Muscle layer of colon (tissue), 2 donors: ENCODE data around the gene KIAA0930.

ENCODE experiments used
- H3K27ac ChIP-seq: one replicate; pipeline ENCODE4 v1.7.0; 2013; ENCODE audit warnings: low read depth, mild to moderate bottlenecking, low read length, moderate library complexity
- H3K27me3 ChIP-seq, 2 donors: one replicate each; pipeline ENCODE4 v1.7.0; 2013; ENCODE audit warnings: low read length in 2 of 2, mild to moderate bottlenecking in 2 of 2; ENCODE audit not compliant: insufficient read depth in 2 of 2, control insufficient read depth in 1 of 2
- H3K36me3 ChIP-seq: one replicate; pipeline ENCODE4 v1.7.0; 2013; ENCODE audit warnings: mild to moderate bottlenecking, low read length; ENCODE audit not compliant: insufficient read depth
- H3K4me1 ChIP-seq: one replicate; pipeline ENCODE4 v1.7.0; 2013; ENCODE audit warnings: mild to moderate bottlenecking, low read length; ENCODE audit not compliant: insufficient read depth
- H3K4me3 ChIP-seq, 2 donors: one replicate each; pipeline ENCODE4 v1.7.0; 2013; ENCODE audit warnings: low read length in 2 of 2, low read depth in 1 of 2, mild to moderate bottlenecking in 1 of 2, moderate library complexity in 1 of 2
- H3K9ac ChIP-seq: one replicate; pipeline ENCODE4 v1.7.0; 2013; ENCODE audit warnings: low read length
- H3K9me3 ChIP-seq: one replicate; pipeline ENCODE4 v1.7.0; 2013; ENCODE audit warnings: mild to moderate bottlenecking, low read length
- donor health status: abdominal sarcoma.
- donor health status: Adenocarcinoma of cecum.

The KIAA0930 gene

GRCh38 chr22:45221201-45221600 lies 19.5 kb downstream of the KIAA0930 start:
- no peak overlapping the region for H3K4me3 ChIP-seq
- no peaks in the 10 kb centered on the region for H3K27me3 ChIP-seq
- no peak overlapping the region for H3K9ac ChIP-seq
- H3K36me3 ChIP-seq: no peaks in the 10 kb centered on the region
- no peak overlapping the region for H3K27ac ChIP-seq
- H3K9me3 ChIP-seq: no peaks in the 10 kb centered on the region
- H3K4me1 ChIP-seq: peaks cover 13% of the 10 kb centered on the region

- H3K9me3 ChIP-seq: no peaks in the 10 kb centered on the region
- no peak overlapping the region for H3K4me3 ChIP-seq
- no peak overlapping the region for H3K27ac ChIP-seq
- H3K36me3 ChIP-seq: no peaks in the 10 kb centered on the region
- H3K27me3 ChIP-seq: no peaks in the 10 kb centered on the region
- peaks cover 7% of the 10 kb centered on the region for H3K4me1 ChIP-seq
- no peak overlapping the region for H3K9ac ChIP-seq
Measured at GRCh38 chr22:45218976-45219375, 21.7 kb downstream of the KIAA0930 start.

GRCh38 chr22:45217806-45218205 lies 22.9 kb downstream of the KIAA0930 start:
- Histone ChIP-seq H3K4me3 (no peak overlapping the region), H3K9ac (no peak overlapping the region), H3K9me3 (no peaks in the 10 kb centered on the region), H3K36me3 (no peaks in the 10 kb centered on the region), H3K4me1 (peaks cover 14% of the 10 kb centered on the region), H3K27me3 (no peaks in the 10 kb centered on the region), H3K27ac (no peak overlapping the region)

GRCh38 chr22:45217345-45217744 lies 23.3 kb downstream of the KIAA0930 start:
- no peaks in the 10 kb centered on the region for H3K36me3 ChIP-seq
- H3K9me3 ChIP-seq: no peaks in the 10 kb centered on the region
- H3K27me3 ChIP-seq: no peaks in the 10 kb centered on the region
- H3K9ac ChIP-seq: no peak overlapping the region
- H3K27ac ChIP-seq: no peak overlapping the region
- peaks cover 16% of the 10 kb centered on the region for H3K4me1 ChIP-seq
- H3K4me3 ChIP-seq: no peak overlapping the region

GRCh38 chr22:45216133-45217003 lies 24.3 kb downstream of the KIAA0930 start:
- no peak overlapping the region for H3K4me3 ChIP-seq

GRCh38 chr22:45212992-45213751 lies 27.5 kb downstream of the KIAA0930 start:
- H3K9ac ChIP-seq: peak overlapping the region; percentile 14

More at GRCh38 chr22:45216133-45217003, 24.3 kb downstream of the KIAA0930 start:
- no peak overlapping the region for H3K27ac ChIP-seq
- no peaks in the 10 kb centered on the region for H3K9me3 ChIP-seq
- peaks cover 24% of the 10 kb centered on the region for H3K4me1 ChIP-seq
- H3K36me3 ChIP-seq: no peaks in the 10 kb centered on the region
- H3K9ac ChIP-seq: no peak overlapping the region
- H3K27me3 ChIP-seq: no peaks in the 10 kb centered on the region

GRCh38 chr22:45212306-45212709 lies 28.4 kb downstream of the KIAA0930 start:
- H3K4me3 ChIP-seq: peak overlapping the region in 1 of 2 donors; percentile 52
- H3K9ac ChIP-seq: peak overlapping the region; percentile 14

More at GRCh38 chr22:45212992-45213751, 27.5 kb downstream of the KIAA0930 start:
- no peaks in the 10 kb centered on the region for H3K36me3 ChIP-seq
- peaks cover 44% of the 10 kb centered on the region for H3K4me1 ChIP-seq
- no peaks in the 10 kb centered on the region for H3K9me3 ChIP-seq
- peak overlapping the region; percentile 16 for H3K27ac ChIP-seq
- H3K4me3 ChIP-seq: peak overlapping the region in 1 of 2 donors; percentile 52
- no peaks in the 10 kb centered on the region for H3K27me3 ChIP-seq

GRCh38 chr22:45211848-45212247 lies 28.8 kb downstream of the KIAA0930 start:
- peak overlapping the region in 1 of 2 donors; percentile 52 for H3K4me3 ChIP-seq
- H3K9ac ChIP-seq: no peak overlapping the region
- H3K36me3 ChIP-seq: no peaks in the 10 kb centered on the region
- no peaks in the 10 kb centered on the region for H3K9me3 ChIP-seq
- H3K4me1 ChIP-seq: peaks cover 44% of the 10 kb centered on the region
- H3K27ac ChIP-seq: no peak overlapping the region
- H3K27me3 ChIP-seq: no peaks in the 10 kb centered on the region

More at GRCh38 chr22:45212306-45212709, 28.4 kb downstream of the KIAA0930 start:
- Histone ChIP-seq H3K27ac (peak overlapping the region; percentile 16), H3K27me3 (no peaks in the 10 kb centered on the region), H3K9me3 (no peaks in the 10 kb centered on the region), H3K4me1 (peaks cover 44% of the 10 kb centered on the region), H3K36me3 (no peaks in the 10 kb centered on the region)

- peaks cover 42% of the 10 kb centered on the region for H3K4me1 ChIP-seq
- no peak overlapping the region for H3K27ac ChIP-seq
Measured at GRCh38 chr22:45211435-45211834, 29.3 kb downstream of the KIAA0930 start.

GRCh38 chr22:45210991-45211390 lies 29.7 kb downstream of the KIAA0930 start:
- no peak overlapping the region for H3K27ac ChIP-seq
- H3K4me1 ChIP-seq: peaks cover 37% of the 10 kb centered on the region
- H3K9me3 ChIP-seq: no peaks in the 10 kb centered on the region
- no peaks in the 10 kb centered on the region for H3K27me3 ChIP-seq
- no peak overlapping the region for H3K9ac ChIP-seq
- H3K4me3 ChIP-seq: no peak overlapping the region
- no peaks in the 10 kb centered on the region for H3K36me3 ChIP-seq

More at GRCh38 chr22:45211435-45211834, 29.3 kb downstream of the KIAA0930 start:
- no peaks in the 10 kb centered on the region for H3K36me3 ChIP-seq
- H3K27me3 ChIP-seq: no peaks in the 10 kb centered on the region
- peak overlapping the region in 1 of 2 donors; percentile 52 for H3K4me3 ChIP-seq
- H3K9me3 ChIP-seq: no peaks in the 10 kb centered on the region
- no peak overlapping the region for H3K9ac ChIP-seq

- Histone ChIP-seq H3K27me3 (no peaks in the 10 kb centered on the region), H3K9me3 (no peaks in the 10 kb centered on the region), H3K27ac (no peak overlapping the region), H3K9ac (no peak overlapping the region), H3K36me3 (no peaks in the 10 kb centered on the region), H3K4me1 (peaks cover 37% of the 10 kb centered on the region), H3K4me3 (no peak overlapping the region)
Measured at GRCh38 chr22:45210577-45210976, 30.1 kb downstream of the KIAA0930 start.
